BE2C (cell line): ENCODE measurements around the gene ZFPM1.

Source experiments
- DNase-seq: peaks from one replicate; pipeline ENCODE4 v3.0.0-alpha.2; 2020
- H3K27me3 ChIP-seq: fragments of 250-450 bp; sonication (Bioruptor Pico); 2 replicates; pipeline ENCODE4 v1.5.1; 2020; ENCODE audit warnings: mild to moderate bottlenecking
- H3K36me3 ChIP-seq: fragments of 250-450 bp; sonication (Bioruptor Pico); 2 replicates; pipeline ENCODE4 v1.5.1; 2020; ENCODE audit warnings: mild to moderate bottlenecking
- H3K4me1 ChIP-seq: fragments of 250-450 bp; sonication (Bioruptor Pico); 2 replicates; pipeline ENCODE4 v1.5.1; 2020
- H3K4me3 ChIP-seq: 2 replicates; pipeline ENCODE4 v1.5.1; 2011; ENCODE audit warnings: low read depth, low read length
- H3K9me3 ChIP-seq: fragments of 250-450 bp; sonication (Bioruptor Pico); 2 replicates; pipeline ENCODE4 v1.5.1; 2020
- CTCF ChIP-seq: IDR thresholded peaks from 2 replicates; pipeline ENCODE4 v1.5.1; 2012; ENCODE audit warnings: mild to moderate bottlenecking, low read depth, low read length

ZFPM1 gene

DNA sequence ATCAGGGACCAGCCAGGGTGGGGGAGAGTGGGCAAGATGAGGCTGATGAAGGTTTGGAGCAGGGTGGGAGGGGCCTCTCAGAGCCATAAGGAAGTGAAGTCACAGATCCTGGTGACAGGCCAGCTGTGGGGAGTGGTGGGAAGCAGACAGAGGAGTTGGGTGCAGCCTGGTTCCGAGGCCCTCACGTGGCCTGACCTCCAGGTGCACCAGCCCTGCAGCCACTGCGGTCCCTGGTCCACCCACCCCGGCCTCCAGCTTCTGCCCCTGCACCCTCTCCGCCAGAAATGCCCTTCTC is 3.9 kb upstream of the ZFPM1 start:
- Histone ChIP-seq H3K4me3 (no peak overlapping the region), H3K4me1 (peaks cover 15% of the 10 kb centered on the region), H3K9me3 (no peaks in the 10 kb centered on the region), H3K27me3 (peaks cover 6% of the 10 kb centered on the region), H3K36me3 (no peaks in the 10 kb centered on the region)
- DNase-seq, result no peak
- no peak for TF ChIP-seq CTCF

GRCh38 chr16:88451586-88452481 is 1.2 kb upstream of the ZFPM1 start:
- no peak overlapping the region for H3K4me3 ChIP-seq
- no peak for DNase-seq

GRCh38 chr16:88452482-88453216 is 431 bp upstream of the ZFPM1 start:
- Histone ChIP-seq H3K4me1 (peaks cover 15% of the 10 kb centered on the region), H3K4me3 (peak overlapping the region; percentile 60), H3K9me3 (no peaks in the 10 kb centered on the region), H3K27me3 (peaks cover 24% of the 10 kb centered on the region), H3K36me3 (no peaks in the 10 kb centered on the region)
- peak; percentile 100 for DNase-seq
- TF ChIP-seq CTCF, result no peak

More at GRCh38 chr16:88451586-88452481, 1.2 kb upstream of the ZFPM1 start:
- Histone ChIP-seq H3K4me1 (peaks cover 15% of the 10 kb centered on the region), H3K9me3 (no peaks in the 10 kb centered on the region), H3K36me3 (no peaks in the 10 kb centered on the region), H3K27me3 (peaks cover 24% of the 10 kb centered on the region)
- TF ChIP-seq CTCF, result no peak

GRCh38 chr16:88453611-88454522 is 787 bp downstream of the ZFPM1 start:
- no peak for TF ChIP-seq CTCF
- DNase-seq, result no peak
- H3K9me3 ChIP-seq, result no peaks in the 10 kb centered on the region
- peak overlapping the region; percentile 59 for H3K4me3 ChIP-seq
- no peaks in the 10 kb centered on the region for H3K36me3 ChIP-seq
- H3K4me1 ChIP-seq, result peaks cover 12% of the 10 kb centered on the region
- H3K27me3 ChIP-seq, result peaks cover 24% of the 10 kb centered on the region

- Histone ChIP-seq H3K4me3 (peak overlapping the region; percentile 59), H3K9me3 (no peaks in the 10 kb centered on the region), H3K36me3 (no peaks in the 10 kb centered on the region), H3K27me3 (peaks cover 24% of the 10 kb centered on the region), H3K4me1 (peaks cover 9% of the 10 kb centered on the region)
- TF ChIP-seq CTCF, result no peak
- DNase-seq, result no peak
Observed at GRCh38 chr16:88454523-88454947, 1.5 kb downstream of the ZFPM1 start.
